ENCODE data around the gene INPP4A. TPM values are rescaled to one million over a fixed set of nuclear protein-coding genes. Genes with fewer than 3 reads are reported as not detected.
A peak's percentile ranks its signal among the peaks of the same experiment; 100 is the strongest.
"Not testable (repeated sequence)": the region's sequence is repeated elsewhere in the genome, so short reads cannot be mapped to it uniquely, and the experiment has no call there.

The INPP4A gene
- total RNA-seq, 1 experiment from 2014 or later = 15.2 TPM

DNA sequence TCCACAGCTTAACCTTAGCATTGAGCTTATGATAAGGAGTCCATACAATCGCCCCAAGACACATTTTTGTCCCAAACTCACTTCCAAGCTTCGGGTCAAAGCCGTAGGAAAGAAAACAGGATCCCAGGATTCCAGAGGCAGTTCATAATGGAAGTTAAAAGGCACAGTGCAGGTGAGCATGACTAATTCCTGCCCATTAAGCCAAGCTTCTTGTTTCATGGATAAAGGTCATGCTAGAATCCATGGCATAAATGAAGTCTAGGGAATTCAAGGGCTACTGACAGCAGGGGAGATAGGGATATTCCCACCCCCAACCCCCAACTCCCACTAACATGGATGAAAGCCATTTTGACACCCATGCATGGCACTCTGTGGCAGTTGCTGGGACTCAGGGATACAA is 10.2 kb upstream of the INPP4A start:
- in situ Hi-C loops (cut with HindIII; ENCODE audit: low sequenced_read_pairs) = no loop called here

GRCh38 chr2:98435670-98436069 is 9.0 kb upstream of the INPP4A start:
- in situ Hi-C loops (cut with HindIII; ENCODE audit: low sequenced_read_pairs); DNase-seq (ENCODE audit: low spot score): not testable (repeated sequence)

More for the DNA sequence above, 10.2 kb upstream of the INPP4A start:
- no peak for DNase-seq (ENCODE audit: low spot score)

DNA sequence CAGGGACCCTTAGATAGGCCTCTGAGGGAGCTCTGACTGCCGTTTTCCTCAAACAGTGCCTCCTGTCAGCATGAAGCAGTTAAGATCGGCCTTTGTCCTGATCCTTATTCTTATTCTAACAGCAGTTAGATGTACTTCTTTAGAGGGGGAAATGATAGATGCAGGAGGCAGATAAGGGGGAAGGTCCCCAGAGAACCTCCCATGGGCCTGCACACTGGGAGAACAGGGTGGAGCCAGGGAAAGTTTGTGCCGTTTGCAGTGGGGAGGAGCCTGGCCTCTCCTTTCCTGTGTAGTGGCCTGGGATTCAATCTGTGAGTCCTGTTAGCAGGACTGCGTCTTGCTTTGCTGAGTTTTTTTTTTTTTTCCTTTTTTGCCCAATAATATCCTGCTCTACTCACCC is 7.9 kb upstream of the INPP4A start:
- no peak for DNase-seq (ENCODE audit: low spot score)
- in situ Hi-C loops (cut with HindIII; ENCODE audit: low sequenced_read_pairs) = no loop called here

DNA sequence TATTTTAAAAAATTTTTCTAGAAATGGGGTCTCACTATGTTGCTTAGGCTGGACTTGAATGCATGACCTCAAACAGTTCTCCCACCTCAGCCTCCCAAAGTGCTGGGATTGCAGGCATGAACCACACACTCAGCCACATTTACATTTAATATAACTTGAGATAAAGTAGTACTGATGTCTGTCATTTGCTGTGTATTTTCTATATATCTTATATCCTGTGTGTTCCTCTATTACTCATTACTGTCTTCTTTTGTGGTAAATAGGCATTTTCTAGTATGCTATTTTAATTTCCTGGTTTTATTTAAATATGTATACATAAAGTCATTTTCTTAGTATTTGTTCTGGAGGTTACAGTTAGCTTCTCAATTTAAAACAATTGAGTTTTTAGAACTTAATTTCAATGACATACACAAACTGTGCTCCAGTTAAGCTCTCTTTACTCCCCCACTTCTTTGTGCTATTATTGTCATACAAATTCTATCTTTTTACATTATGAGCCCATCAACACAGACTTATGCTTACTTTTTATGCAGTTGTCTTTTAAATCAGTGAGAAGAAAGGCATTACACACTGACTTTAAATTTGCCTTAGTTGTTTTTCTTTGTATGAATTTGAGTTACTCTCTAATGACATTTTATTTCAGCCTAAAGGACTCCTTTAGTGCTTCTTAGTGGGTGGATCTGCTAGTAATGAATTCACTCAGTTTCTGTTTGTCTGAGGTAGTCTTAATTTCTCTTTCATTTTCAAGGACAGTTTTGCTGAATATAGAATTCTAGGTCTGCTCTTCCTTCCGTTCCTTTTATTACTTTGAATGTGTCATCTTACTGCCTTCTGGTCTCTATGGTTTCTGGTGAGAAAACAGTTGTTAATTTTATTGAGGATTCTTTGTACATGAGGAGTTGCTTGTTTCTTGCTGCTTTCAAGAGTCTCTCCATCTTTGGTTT is 6.2 kb upstream of the INPP4A start:
- no peak for DNase-seq (ENCODE audit: low spot score)
- in situ Hi-C loops (cut with HindIII; ENCODE audit: low sequenced_read_pairs) = no loop called here

GRCh38 chr2:98441706-98442450 is 2.8 kb upstream of the INPP4A start:
- no peak for DNase-seq (ENCODE audit: low spot score)
- in situ Hi-C loops (cut with HindIII; ENCODE audit: low sequenced_read_pairs) = no loop called here

DNA sequence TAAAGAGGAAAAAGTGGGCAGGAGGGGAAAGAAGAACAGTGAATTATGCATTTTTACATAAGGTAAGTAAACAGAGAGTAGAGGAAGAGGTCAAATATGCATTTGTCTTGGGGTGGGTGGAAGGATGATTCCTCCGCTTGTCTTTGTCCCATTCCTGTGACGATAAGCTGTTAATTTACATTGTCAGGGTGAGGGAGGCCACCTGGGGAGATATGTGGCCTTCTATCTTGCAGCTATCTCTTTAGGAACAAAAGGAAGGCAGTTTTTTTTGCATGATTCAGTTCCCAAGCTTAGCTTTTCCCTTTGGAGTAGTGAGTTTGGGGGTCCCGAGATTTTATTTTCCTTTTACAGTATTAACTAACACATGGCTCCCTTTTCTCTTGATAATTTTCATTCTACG is 2.2 kb upstream of the INPP4A start:
- in situ Hi-C loops (cut with HindIII; ENCODE audit: low sequenced_read_pairs) = no loop called here
- no peak for DNase-seq (ENCODE audit: low spot score)

- in situ Hi-C loops (cut with HindIII; ENCODE audit: low sequenced_read_pairs) = no loop called here
- DNase-seq (ENCODE audit: low spot score) = peak; percentile 52
Measured at GRCh38 chr2:98445177-98445682, 572 bp downstream of the INPP4A start.

DNA sequence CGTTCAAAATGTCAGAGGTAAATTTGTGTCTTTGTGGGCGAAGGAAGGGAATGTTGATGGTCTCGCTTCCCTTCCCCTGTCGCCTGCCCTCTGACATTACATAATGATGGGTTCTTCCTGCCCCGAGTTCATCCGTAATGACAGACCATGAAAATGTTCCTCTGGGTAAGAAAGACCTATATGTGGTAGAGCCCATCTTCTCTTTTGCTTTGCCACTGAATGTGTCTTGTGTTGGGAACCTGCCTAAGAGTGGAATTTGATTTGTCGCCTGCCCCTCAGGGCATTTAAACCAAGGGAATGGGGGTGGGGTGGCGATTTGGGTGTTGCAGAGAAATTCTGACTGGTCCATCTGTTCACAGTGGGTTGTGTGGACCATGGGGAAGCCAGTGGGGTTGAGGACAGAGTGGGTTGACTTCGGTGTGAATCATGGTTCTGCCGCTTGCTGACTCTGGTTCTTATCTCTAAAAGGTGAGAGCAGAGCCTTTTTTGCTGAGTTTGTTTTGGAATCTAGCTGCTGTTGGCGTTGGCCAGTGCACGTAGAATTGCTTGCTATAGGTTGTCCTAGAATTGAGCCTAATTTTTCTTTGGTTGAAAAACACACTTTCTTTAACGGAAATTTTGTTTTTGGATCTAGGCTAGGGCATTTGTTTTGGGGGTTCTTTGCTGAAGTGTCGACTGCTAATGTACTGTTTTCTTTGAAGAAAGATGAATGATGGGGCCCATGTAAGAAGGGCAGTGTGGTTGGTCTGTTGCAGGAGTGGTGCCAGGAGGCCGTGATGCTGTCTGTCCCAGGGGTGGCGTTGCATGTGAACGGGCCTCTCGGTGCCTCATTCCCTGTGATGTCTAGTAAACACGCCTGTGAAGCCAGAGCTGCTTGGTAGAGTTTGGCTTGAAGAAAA is 1.3 kb downstream of the INPP4A start:
- in situ Hi-C loops (cut with HindIII; ENCODE audit: low sequenced_read_pairs) = no loop called here

GRCh38 chr2:98446850-98447249 is 2.2 kb downstream of the INPP4A start:
- in situ Hi-C loops (cut with HindIII; ENCODE audit: low sequenced_read_pairs) = no loop called here
- peak; percentile 51 for DNase-seq (ENCODE audit: low spot score)

More for the DNA sequence above, 1.3 kb downstream of the INPP4A start:
- peak; percentile 81 for DNase-seq (ENCODE audit: low spot score)

- no peak for DNase-seq (ENCODE audit: low spot score)
- in situ Hi-C loops (cut with HindIII; ENCODE audit: low sequenced_read_pairs) = no loop called here
Measured at GRCh38 chr2:98448441-98449145, 3.9 kb downstream of the INPP4A start.

DNA sequence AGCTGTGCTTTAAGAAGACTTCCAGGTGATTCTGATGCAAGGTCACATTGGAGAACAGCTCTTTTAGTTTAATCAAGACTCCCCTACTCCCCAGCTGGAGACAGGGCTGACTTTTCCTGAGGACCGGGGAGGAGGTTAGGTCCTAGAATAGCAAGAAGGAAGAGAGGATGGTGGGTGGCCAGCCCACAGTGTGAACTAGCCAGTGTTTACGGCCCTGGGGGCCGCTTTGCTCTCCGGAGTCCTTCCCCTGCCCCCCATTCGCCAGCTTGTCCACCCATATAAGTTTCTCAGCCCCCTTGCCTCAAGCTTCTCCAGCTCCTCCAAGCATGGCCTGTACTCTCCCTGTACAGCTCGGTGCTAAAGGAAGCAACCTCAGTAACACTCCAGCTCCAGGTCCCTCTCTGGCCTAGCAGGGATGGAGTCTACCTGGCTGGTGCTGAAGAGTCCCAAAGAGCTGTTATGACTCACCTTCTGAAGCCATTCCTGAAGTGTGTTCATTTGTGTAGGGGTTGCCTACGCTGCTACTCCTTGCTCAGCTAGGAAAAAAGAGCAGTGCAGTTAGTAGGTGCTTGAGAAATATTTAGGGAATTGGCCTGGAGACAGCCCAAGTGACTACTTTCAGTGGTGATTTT is 7.9 kb downstream of the INPP4A start:
- no peak for DNase-seq (ENCODE audit: low spot score)
- in situ Hi-C loops (cut with HindIII; ENCODE audit: low sequenced_read_pairs) = no loop called here

DNA sequence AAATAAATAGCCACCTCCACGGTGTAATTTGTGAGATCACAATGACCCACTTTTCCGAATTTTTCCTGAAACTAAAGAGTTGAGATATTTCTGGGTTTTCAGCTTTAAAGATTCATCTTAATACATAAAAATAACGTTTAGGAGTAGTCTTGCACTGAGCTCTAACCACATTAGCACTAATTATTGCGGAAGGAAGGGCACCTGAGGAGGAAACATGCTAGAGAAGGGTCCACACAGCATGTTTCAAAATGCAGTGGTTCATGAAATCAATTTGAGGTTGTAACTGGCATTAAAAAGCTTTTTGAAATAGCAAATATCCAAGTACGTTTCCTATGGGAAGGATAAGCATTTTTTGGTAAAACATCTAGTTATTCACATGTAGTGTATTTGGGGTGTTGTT is 8.4 kb downstream of the INPP4A start:
- in situ Hi-C loops (cut with HindIII; ENCODE audit: low sequenced_read_pairs) = no loop called here
- DNase-seq (ENCODE audit: low spot score) = no peak

DNA sequence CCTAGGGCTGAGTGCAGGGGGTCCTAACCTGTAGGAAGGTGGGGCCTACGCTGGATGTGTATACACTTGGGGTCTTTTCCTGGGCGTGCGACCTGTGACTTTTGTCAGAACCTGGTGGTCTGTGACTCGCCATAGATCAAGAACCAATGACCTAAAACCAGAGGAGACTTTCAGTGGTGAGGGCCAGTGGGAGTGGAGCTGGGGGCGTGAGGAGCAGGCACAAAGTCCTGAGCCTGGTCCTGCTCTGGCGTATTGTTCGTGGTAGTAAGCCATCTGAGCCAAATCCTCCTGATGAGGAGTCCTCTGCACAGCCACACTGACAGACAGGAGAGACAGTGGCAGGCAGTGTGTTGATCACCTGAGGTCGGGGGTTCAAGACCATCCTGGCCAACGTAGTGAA is 8.9 kb downstream of the INPP4A start:
- no peak for DNase-seq (ENCODE audit: low spot score)
- in situ Hi-C loops (cut with HindIII; ENCODE audit: low sequenced_read_pairs) = no loop called here

- no peak for DNase-seq (ENCODE audit: low spot score)
- in situ Hi-C loops (cut with HindIII; ENCODE audit: low sequenced_read_pairs) = no loop called here
Measured at GRCh38 chr2:98454073-98454472, 9.4 kb downstream of the INPP4A start.

- no peak for DNase-seq (ENCODE audit: low spot score)
- in situ Hi-C loops (cut with HindIII; ENCODE audit: low sequenced_read_pairs) = no loop called here
Measured at GRCh38 chr2:98454500-98455235, 10.0 kb downstream of the INPP4A start.

DNA sequence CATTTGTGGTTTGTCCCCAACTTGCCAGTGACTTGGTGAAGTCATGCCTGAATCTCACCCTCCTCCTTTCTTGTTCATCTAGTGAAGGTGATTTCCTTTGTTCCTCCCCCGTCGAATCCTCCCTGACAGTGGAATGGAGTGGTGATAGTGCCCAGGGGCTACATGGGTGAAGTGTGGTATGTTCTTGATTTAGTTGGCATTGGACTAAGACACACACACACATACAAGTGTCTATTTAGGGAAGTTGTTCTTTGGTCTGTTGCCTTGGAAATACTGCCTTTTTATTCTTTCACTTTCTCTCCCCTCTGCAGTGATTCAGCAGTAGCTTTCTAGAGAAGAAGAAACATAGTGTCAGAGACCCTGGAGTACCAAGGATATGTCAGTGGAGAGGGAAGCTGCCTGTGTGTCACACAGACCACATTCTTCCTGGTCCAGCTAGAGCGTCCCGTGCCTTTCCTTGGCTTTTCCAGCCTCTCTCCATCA is 10.9 kb downstream of the INPP4A start:
- in situ Hi-C loops (cut with HindIII; ENCODE audit: low sequenced_read_pairs) = no loop called here

DNA sequence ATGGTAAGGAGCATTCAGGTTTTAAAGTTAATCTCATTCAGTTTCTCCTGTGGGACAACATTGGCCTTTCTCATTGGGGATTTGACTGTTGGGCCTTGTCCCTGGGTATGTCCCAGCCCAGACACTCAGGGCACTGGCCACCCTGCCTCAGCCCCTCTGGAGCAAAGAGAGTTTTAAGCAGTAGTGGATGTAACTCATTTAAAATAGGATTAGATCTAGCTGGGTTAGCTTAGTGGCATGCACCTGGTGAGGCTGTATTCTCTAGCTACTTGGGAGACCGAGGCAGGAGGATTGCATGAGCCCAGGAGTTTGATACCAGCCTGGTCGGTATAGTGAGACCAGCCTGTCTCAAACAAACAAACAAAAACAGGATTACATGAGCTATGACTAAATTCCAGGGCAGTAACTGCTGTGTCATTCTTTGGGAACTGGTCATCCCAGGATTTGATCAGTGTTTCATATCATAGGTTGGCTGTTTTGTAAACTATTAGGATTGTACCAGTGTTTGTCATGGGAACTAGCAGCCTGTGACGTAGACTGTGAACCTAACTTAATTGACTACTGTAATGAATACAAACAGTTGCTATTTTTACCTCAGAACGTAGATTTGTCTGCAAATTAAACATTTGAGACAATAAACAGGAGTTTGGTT is 12.5 kb downstream of the INPP4A start:
- no peak for DNase-seq (ENCODE audit: low spot score)

More for the DNA sequence above, 10.9 kb downstream of the INPP4A start:
- no peak for DNase-seq (ENCODE audit: low spot score)

More for the DNA sequence above, 12.5 kb downstream of the INPP4A start:
- in situ Hi-C loops (cut with HindIII; ENCODE audit: low sequenced_read_pairs) = no loop called here
